GM18868 (cell line): ENCODE measurements around the gene BORCS8.
A peak's percentile ranks its signal among the peaks of the same experiment; 100 is the strongest.
"Not testable (repeated sequence)": the region's sequence is repeated elsewhere in the genome, so short reads cannot be mapped to it uniquely, and the experiment has no call there.

Experiments
- ATAC-seq: cut with Tn5 transposase; IDR thresholded peaks from one replicate; pipeline ENCODE4 v1.9.1; 2021; ENCODE audit warnings: mild to moderate bottlenecking, moderate library complexity; ENCODE audit not compliant: unreplicated experiment

BORCS8 gene

GRCh38 chr19:19192078-19192882, at the start of gene BORCS8, which contains the start of gene RFXANK:
Gene BORCS8, minus strand, starts transcription at chr19:19192152. Its CDS starts 35 bp downstream, at chr19:19192117.
Gene RFXANK, plus strand, starts transcription at chr19:19192258. Its CDS starts 1,689 bp downstream, at chr19:19193947.
- peak; percentile 78 for ATAC-seq

GRCh38 chr19:19240476-19240875, 48.5 kb upstream of the BORCS8 start:
- ATAC-seq: no peak

- no peak for ATAC-seq
Observed at GRCh38 chr19:19239675-19240074, 47.7 kb upstream of the BORCS8 start.

GRCh38 chr19:19238126-19238894, 46.4 kb upstream of the BORCS8 start:
- ATAC-seq: no peak

- ATAC-seq: no peak
Observed at GRCh38 chr19:19236173-19236572, 44.2 kb upstream of the BORCS8 start.

- no peak for ATAC-seq
Observed at GRCh38 chr19:19234220-19234816, 42.4 kb upstream of the BORCS8 start.

- ATAC-seq: no peak
Observed at GRCh38 chr19:19232261-19232721, 40.3 kb upstream of the BORCS8 start.

- no peak for ATAC-seq
Observed at GRCh38 chr19:19230999-19231398, 39.0 kb upstream of the BORCS8 start.

- no peak for ATAC-seq
Observed at GRCh38 chr19:19229701-19230100, 37.7 kb upstream of the BORCS8 start.

- no peak for ATAC-seq
Observed at GRCh38 chr19:19227217-19227616, 35.3 kb upstream of the BORCS8 start.

- no peak for ATAC-seq
Observed at GRCh38 chr19:19226663-19227062, 34.7 kb upstream of the BORCS8 start.

GRCh38 chr19:19226204-19226603, 34.3 kb upstream of the BORCS8 start:
- no peak for ATAC-seq

GRCh38 chr19:19224852-19225494, 33.0 kb upstream of the BORCS8 start:
- ATAC-seq: peak; percentile 56

- no peak for ATAC-seq
Observed at GRCh38 chr19:19224150-19224851, 32.3 kb upstream of the BORCS8 start.

GRCh38 chr19:19223636-19224035, 31.7 kb upstream of the BORCS8 start:
- ATAC-seq: no peak

GRCh38 chr19:19223060-19223459, 31.1 kb upstream of the BORCS8 start:
- no peak for ATAC-seq

GRCh38 chr19:19221000-19221399, 29.0 kb upstream of the BORCS8 start:
- not testable (repeated sequence) for ATAC-seq

- ATAC-seq: no peak
Observed at GRCh38 chr19:19218911-19219310, 27.0 kb upstream of the BORCS8 start.

- ATAC-seq: no peak
Observed at GRCh38 chr19:19217099-19217498, 25.1 kb upstream of the BORCS8 start.

- ATAC-seq: no peak
Observed at GRCh38 chr19:19215792-19216191, 23.8 kb upstream of the BORCS8 start.
